ENCODE results near the gene IL23A.
"Not testable (repeated sequence)": the region's sequence is repeated elsewhere in the genome, so short reads cannot be mapped to it uniquely, and the experiment has no call there.

Gene IL23A

DNA sequence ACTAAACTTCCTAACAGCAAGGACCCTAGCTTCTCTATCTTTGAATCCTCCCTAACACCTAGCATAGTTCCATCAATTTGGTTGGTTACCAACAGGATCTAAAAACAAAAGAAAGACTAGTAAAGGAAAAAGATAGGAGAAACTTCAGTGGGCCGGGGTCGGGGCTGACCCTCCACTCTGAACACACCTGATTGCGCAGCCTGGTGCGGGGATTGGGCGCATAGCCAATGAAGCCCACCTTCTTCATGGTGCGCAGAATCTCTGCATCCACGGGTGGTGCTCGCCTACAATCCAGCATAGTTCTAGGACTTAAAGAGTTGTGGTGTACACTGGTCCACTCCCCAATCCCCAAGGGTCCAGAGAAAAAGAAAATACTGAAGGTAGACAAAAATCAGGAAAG lies 12.6 kb upstream of the IL23A start:
- no peak overlapping the region for H2AFZ ChIP-seq (ENCODE audit: low read length, unreplicated experiment)
- H3K4me3 ChIP-seq (ENCODE audit: low read depth, low read length) = no peak overlapping the region
- H3K4me1 ChIP-seq (ENCODE audit: control insufficient read depth, insufficient read depth, low read length, unreplicated experiment) = no peaks in the 10 kb centered on the region
- no peak overlapping the region for H3K27ac ChIP-seq (ENCODE audit: low read depth, low read length)
- no peaks in the 10 kb centered on the region for H3K27me3 ChIP-seq (ENCODE audit: insufficient read depth, low read length)
- peaks cover 15% of the 10 kb centered on the region for H3K36me3 ChIP-seq (ENCODE audit: insufficient read depth, low read length)
- no peaks in the 10 kb centered on the region for H3K79me2 ChIP-seq (ENCODE audit: control insufficient read depth, insufficient read depth, low read length, unreplicated experiment)

DNA sequence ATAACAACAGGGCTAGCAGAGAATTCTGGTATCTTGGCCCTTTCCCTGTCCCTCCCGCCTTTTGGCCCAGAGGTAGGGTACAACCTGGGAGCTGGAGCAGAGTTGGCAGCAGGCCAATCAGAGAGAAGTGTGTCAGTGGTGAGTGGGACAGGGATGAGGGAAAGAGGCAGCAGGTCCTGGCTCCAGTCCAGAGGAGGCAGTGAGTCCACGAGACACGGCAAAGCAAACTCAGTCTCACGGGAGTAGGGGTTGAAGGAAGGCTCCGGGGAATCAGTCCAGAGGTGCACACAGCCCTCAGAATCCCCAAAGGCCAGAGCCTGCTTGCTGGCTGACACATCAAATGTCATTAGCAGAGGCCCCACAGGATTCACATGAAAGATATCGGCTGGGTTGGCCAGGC lies 12.2 kb upstream of the IL23A start:
- H3K27me3 ChIP-seq (ENCODE audit: insufficient read depth, low read length) = no peaks in the 10 kb centered on the region
- no peak overlapping the region for H3K4me3 ChIP-seq (ENCODE audit: low read depth, low read length)
- no peaks in the 10 kb centered on the region for H3K79me2 ChIP-seq (ENCODE audit: control insufficient read depth, insufficient read depth, low read length, unreplicated experiment)
- peaks cover 15% of the 10 kb centered on the region for H3K36me3 ChIP-seq (ENCODE audit: insufficient read depth, low read length)
- H3K4me1 ChIP-seq (ENCODE audit: control insufficient read depth, insufficient read depth, low read length, unreplicated experiment) = no peaks in the 10 kb centered on the region
- no peak overlapping the region for H2AFZ ChIP-seq (ENCODE audit: low read length, unreplicated experiment)
- H3K27ac ChIP-seq (ENCODE audit: low read depth, low read length) = no peak overlapping the region

DNA sequence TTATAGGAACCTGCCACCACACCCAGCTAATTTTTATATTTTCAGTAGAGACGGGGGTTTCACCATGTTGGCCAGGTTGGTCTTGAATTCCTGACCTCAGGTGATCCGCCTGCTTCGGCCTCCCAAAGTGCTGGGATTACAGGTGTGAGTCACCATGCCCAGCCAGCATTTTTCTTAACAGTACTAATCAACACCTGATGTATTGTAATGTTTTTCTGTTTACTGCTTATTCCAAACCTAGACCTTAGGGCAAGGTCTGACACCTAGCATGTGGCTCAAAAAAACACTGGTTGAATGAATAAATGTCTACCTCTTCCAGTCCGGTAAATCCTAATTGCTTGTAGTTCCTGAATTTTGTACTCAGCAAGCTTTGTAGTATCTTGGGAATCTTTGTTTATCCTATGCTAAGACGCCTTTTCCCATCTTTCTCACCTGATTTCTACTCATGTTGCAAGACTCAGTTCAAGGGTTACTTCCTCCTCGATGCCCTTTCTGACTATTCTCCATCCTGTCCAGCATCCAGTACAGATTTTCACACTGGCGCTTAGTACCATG lies 7.7 kb upstream of the IL23A start:
- Histone ChIP-seq H3K27ac (ENCODE audit: low read depth, low read length) (no peak overlapping the region), H3K4me1 (ENCODE audit: control insufficient read depth, insufficient read depth, low read length, unreplicated experiment) (peaks cover 8% of the 10 kb centered on the region), H3K79me2 (ENCODE audit: control insufficient read depth, insufficient read depth, low read length, unreplicated experiment) (no peaks in the 10 kb centered on the region), H2AFZ (ENCODE audit: low read length, unreplicated experiment) (no peak overlapping the region), H3K36me3 (ENCODE audit: insufficient read depth, low read length) (peaks cover 7% of the 10 kb centered on the region; the same call in 1 of the 2 replicates), H3K4me3 (ENCODE audit: low read depth, low read length) (no peak overlapping the region), H3K27me3 (ENCODE audit: insufficient read depth, low read length) (no peaks in the 10 kb centered on the region)

DNA sequence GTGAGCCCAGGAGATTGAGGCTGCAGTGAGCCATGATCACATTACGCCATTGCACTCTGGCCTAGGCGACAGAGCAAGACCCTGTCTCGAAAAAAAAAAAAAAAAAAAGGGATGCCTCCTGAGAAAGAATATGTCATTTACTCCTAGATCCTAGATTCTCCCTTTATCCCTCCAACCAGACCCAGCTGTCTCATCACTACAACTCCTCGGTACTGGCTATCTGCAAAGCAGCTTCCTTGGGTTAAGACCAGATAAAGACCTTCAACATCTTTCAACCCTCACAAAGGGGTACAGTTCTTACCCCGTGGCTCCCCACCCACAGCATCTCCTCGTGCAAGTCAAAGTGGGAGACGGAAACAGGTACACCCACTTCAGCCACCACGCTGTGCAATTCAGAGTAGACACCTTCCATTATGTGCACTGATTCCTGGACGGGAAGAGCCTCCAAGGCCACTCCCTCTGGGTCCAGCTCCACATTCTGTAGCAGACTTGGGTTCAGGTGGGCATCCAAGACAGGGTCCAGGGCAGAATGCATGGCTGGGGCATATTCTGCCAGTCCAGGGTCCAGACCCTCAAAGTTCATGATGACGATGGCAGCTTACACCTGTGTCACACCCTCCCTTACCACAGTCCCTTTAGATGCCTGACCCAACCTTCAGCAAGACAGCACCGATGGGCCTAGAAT lies 6.0 kb upstream of the IL23A start:
- Histone ChIP-seq H3K79me2 (ENCODE audit: control insufficient read depth, insufficient read depth, low read length, unreplicated experiment) (no peaks in the 10 kb centered on the region), H3K27me3 (ENCODE audit: insufficient read depth, low read length) (no peaks in the 10 kb centered on the region), H3K4me3 (ENCODE audit: low read depth, low read length) (peak overlapping the region; percentile 77), H2AFZ (ENCODE audit: low read length, unreplicated experiment) (no peak overlapping the region), H3K27ac (ENCODE audit: low read depth, low read length) (peak overlapping the region; percentile 91; the same call in 1 of the 2 replicates), H3K4me1 (ENCODE audit: control insufficient read depth, insufficient read depth, low read length, unreplicated experiment) (peaks cover 8% of the 10 kb centered on the region), H3K36me3 (ENCODE audit: insufficient read depth, low read length) (no peaks in the 10 kb centered on the region)

- Histone ChIP-seq H2AFZ (ENCODE audit: low read length, unreplicated experiment) (peak overlapping the region; percentile 93), H3K27ac (ENCODE audit: low read depth, low read length) (peak overlapping the region; percentile 91)
These were observed 5.4 kb upstream of the IL23A start for GRCh38 chr12:56333197-56333678.

GRCh38 chr12:56333679-56334489 lies 4.8 kb upstream of the IL23A start, which contains the start of gene PAN2:
Gene PAN2, minus strand, starts transcription at chr12:56334000. Its CDS starts 906 bp downstream, at chr12:56333094.
- peak within 1 kb of the TSS; percentile 91 for H3K27ac ChIP-seq (ENCODE audit: low read depth, low read length)
- H3K27me3 ChIP-seq (ENCODE audit: insufficient read depth, low read length) = no peaks in the 10 kb centered on the region
- no peaks in the 10 kb centered on the region for H3K36me3 ChIP-seq (ENCODE audit: insufficient read depth, low read length)
- peaks cover 8% of the 10 kb centered on the region for H3K4me1 ChIP-seq (ENCODE audit: control insufficient read depth, insufficient read depth, low read length, unreplicated experiment)
- peak within 1 kb of the TSS; percentile 93 for H2AFZ ChIP-seq (ENCODE audit: low read length, unreplicated experiment)
- H3K79me2 ChIP-seq (ENCODE audit: control insufficient read depth, insufficient read depth, low read length, unreplicated experiment) = no peaks in the 10 kb centered on the region
- H3K4me3 ChIP-seq (ENCODE audit: low read depth, low read length) = peak within 1 kb of the TSS; percentile 77

More at GRCh38 chr12:56333197-56333678, 5.4 kb upstream of the IL23A start:
- H3K36me3 ChIP-seq (ENCODE audit: insufficient read depth, low read length) = no peaks in the 10 kb centered on the region
- H3K4me3 ChIP-seq (ENCODE audit: low read depth, low read length) = peak overlapping the region; percentile 77
- no peaks in the 10 kb centered on the region for H3K27me3 ChIP-seq (ENCODE audit: insufficient read depth, low read length)
- H3K4me1 ChIP-seq (ENCODE audit: control insufficient read depth, insufficient read depth, low read length, unreplicated experiment) = peaks cover 8% of the 10 kb centered on the region
- H3K79me2 ChIP-seq (ENCODE audit: control insufficient read depth, insufficient read depth, low read length, unreplicated experiment) = no peaks in the 10 kb centered on the region

- peak overlapping the region; percentile 42 for H2AFZ ChIP-seq (ENCODE audit: low read length, unreplicated experiment)
- H3K4me1 ChIP-seq (ENCODE audit: control insufficient read depth, insufficient read depth, low read length, unreplicated experiment) = peaks cover 8% of the 10 kb centered on the region
- no peaks in the 10 kb centered on the region for H3K36me3 ChIP-seq (ENCODE audit: insufficient read depth, low read length)
- H3K79me2 ChIP-seq (ENCODE audit: control insufficient read depth, insufficient read depth, low read length, unreplicated experiment) = no peaks in the 10 kb centered on the region
- no peaks in the 10 kb centered on the region for H3K27me3 ChIP-seq (ENCODE audit: insufficient read depth, low read length)
- H3K27ac ChIP-seq (ENCODE audit: low read depth, low read length) = peak overlapping the region; percentile 91
- peak overlapping the region; percentile 77 for H3K4me3 ChIP-seq (ENCODE audit: low read depth, low read length)
These were observed 4.2 kb upstream of the IL23A start for GRCh38 chr12:56334490-56334793.

DNA sequence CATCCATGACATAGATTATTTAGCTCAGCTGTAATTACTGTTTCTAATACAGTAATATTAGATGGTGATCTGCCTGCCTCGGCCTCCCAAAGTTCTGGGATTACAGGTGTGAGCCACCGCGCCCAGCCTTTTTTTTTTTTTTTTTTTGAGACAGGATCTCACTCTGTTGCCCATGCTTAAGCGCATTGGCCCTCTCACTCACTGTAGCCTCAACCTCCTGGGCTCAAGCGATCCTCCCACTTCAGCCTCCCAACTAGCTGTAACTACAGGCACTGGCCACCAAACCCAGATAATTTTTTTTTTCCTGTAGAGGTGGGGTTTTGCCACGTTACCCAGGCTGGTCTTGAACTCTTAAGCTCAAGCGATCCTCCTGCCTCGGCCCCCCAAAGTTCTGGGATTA lies 3.2 kb upstream of the IL23A start:
- not testable (repeated sequence) for H3K79me2 ChIP-seq (ENCODE audit: control insufficient read depth, insufficient read depth, low read length, unreplicated experiment); H3K27me3 ChIP-seq (ENCODE audit: insufficient read depth, low read length); H3K4me3 ChIP-seq (ENCODE audit: low read depth, low read length); H3K27ac ChIP-seq (ENCODE audit: low read depth, low read length); H2AFZ ChIP-seq (ENCODE audit: low read length, unreplicated experiment); H3K36me3 ChIP-seq (ENCODE audit: insufficient read depth, low read length); H3K4me1 ChIP-seq (ENCODE audit: control insufficient read depth, insufficient read depth, low read length, unreplicated experiment)

DNA sequence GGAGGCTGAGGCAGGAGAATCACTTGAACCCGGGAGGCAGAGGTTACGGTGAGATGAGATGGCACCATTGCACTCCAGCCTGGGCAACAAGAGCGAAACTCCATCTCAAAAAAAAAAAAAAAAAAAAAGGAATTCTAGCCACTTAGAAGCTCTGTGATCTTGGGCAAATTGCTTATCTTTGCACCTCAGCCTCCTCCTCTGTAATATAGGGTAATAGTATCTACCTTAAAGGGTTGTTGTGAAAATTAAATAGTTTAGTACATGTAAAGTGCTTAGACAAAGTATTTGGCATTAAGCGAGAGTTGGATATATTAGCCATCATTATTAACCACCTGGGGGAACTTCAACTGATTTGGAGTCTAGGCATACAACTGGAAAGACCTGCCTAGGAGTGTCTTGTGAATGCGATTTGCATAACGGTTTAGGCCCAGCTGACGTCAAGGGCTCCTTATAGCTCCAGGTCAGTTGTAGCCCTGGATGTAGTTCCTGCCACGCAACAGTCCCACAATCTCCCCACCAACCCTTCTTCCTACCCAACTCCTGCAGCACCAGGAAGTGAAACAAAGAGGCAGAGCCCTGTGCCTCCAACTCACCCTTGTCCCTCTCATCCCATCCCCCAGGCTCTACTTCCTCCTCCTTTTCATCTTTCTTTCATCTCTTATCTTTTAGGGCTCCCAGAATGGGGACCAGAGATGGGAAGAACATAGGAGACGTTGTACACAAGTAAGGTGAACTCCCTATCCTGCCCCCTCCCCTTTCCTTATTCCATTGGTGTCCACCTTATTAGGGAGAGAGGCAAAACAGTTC lies 2.1 kb upstream of the IL23A start:
- H3K27me3 ChIP-seq (ENCODE audit: insufficient read depth, low read length) = no peaks in the 10 kb centered on the region
- peaks cover 8% of the 10 kb centered on the region for H3K4me1 ChIP-seq (ENCODE audit: control insufficient read depth, insufficient read depth, low read length, unreplicated experiment)
- no peaks in the 10 kb centered on the region for H3K36me3 ChIP-seq (ENCODE audit: insufficient read depth, low read length)
- no peak overlapping the region for H2AFZ ChIP-seq (ENCODE audit: low read length, unreplicated experiment)
- no peak overlapping the region for H3K27ac ChIP-seq (ENCODE audit: low read depth, low read length)
- H3K4me3 ChIP-seq (ENCODE audit: low read depth, low read length) = no peak overlapping the region
- no peaks in the 10 kb centered on the region for H3K79me2 ChIP-seq (ENCODE audit: control insufficient read depth, insufficient read depth, low read length, unreplicated experiment)

DNA sequence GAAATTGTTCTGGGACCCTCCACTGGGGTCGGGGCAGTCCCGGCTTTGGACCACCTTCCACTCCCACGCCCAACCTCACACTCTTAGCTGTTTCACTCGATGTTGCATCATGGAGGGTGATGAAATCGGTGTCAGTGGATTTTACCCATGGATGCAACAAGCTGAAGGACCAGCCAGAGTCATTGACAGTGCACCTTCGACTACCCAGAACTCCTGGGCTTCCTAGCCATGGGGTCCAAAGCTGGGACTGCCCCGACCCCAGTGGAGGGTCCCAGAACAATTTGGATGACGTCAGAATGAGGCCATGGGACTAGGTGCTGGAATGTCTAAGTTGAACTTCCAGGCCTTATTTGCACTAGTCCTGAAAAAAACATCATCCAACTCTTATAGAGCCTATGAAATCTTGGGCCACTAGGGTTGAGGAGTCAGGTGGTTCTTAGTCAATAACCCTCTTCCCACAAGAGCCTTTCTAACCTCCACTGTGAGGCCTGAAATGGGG lies 882 bp upstream of the IL23A start:
- Histone ChIP-seq H3K4me1 (ENCODE audit: control insufficient read depth, insufficient read depth, low read length, unreplicated experiment) (peaks cover 6% of the 10 kb centered on the region), H3K36me3 (ENCODE audit: insufficient read depth, low read length) (peaks cover 4% of the 10 kb centered on the region; the same call in 1 of the 2 replicates), H3K27me3 (ENCODE audit: insufficient read depth, low read length) (no peaks in the 10 kb centered on the region), H3K27ac (ENCODE audit: low read depth, low read length) (no peak overlapping the region), H3K79me2 (ENCODE audit: control insufficient read depth, insufficient read depth, low read length, unreplicated experiment) (no peaks in the 10 kb centered on the region), H3K4me3 (ENCODE audit: low read depth, low read length) (no peak overlapping the region), H2AFZ (ENCODE audit: low read length, unreplicated experiment) (no peak overlapping the region)
